Stimulated activated CD8-positive, alpha-beta memory T cell treated with anti-CD3 and anti-CD28 coated beads, Interleukin-7, amount 100 ng/mL, for 24 hours (primary cell): ENCODE results near the gene KATNAL2.

Experiments
- DNase-seq: peaks from one replicate; pipeline ENCODE4 v3.0.0-alpha.2; 2020; ENCODE audit warnings: low read depth

The KATNAL2 gene

GRCh38 chr18:47115205-47115604, 197.8 kb downstream of the KATNAL2 start:
- DNase-seq: no peak

GRCh38 chr18:47118981-47119380, 201.6 kb downstream of the KATNAL2 start:
- no peak for DNase-seq

- no peak for DNase-seq
These were observed 203.0 kb downstream of the KATNAL2 start for GRCh38 chr18:47120428-47120827.

GRCh38 chr18:47121146-47121545, 203.7 kb downstream of the KATNAL2 start:
- no peak for DNase-seq

- DNase-seq: no peak
These were observed 223.9 kb downstream of the KATNAL2 start for GRCh38 chr18:47141289-47141688.

GRCh38 chr18:47143153-47143552, 225.8 kb downstream of the KATNAL2 start:
- no peak for DNase-seq

GRCh38 chr18:47143899-47144485, 226.6 kb downstream of the KATNAL2 start:
- no peak for DNase-seq

GRCh38 chr18:47146206-47146605, 228.8 kb downstream of the KATNAL2 start:
- DNase-seq: no peak

GRCh38 chr18:47149457-47150028, 232.1 kb downstream of the KATNAL2 start:
- DNase-seq: no peak

- peak; percentile 70 for DNase-seq
These were observed 232.8 kb downstream of the KATNAL2 start, which contains the start of gene HDHD2 for GRCh38 chr18:47150029-47150823. Gene HDHD2, minus strand, starts transcription at chr18:47150500. Its CDS starts 14,061 bp downstream, at chr18:47136439.

GRCh38 chr18:47150824-47151366, 233.5 kb downstream of the KATNAL2 start:
- no peak for DNase-seq

- DNase-seq: no peak
These were observed 234.0 kb downstream of the KATNAL2 start for GRCh38 chr18:47151439-47151838.
